Measurements from ENCODE around the gene ENHO.

DNA sequence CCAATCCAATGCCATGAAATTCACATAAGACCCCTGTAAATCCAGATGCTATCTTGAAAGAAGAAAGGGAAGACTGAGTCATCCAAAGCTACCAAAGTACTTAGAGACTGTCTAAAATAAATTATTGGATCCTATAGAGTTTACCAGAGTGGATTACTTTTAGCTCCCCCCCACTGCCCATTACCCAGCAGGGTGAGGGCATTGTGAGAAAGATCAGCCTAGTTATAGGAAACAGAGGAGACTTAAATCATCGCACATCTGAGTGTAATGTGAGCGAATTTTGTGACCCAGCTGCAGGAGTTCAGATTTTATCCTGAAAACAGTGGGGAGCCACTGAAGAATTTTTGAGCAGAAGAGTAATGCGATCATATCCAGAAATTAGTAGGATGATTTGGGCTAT is 1.6 kb upstream of the ENHO start:
- TF ChIP-seq, protein P1, sequence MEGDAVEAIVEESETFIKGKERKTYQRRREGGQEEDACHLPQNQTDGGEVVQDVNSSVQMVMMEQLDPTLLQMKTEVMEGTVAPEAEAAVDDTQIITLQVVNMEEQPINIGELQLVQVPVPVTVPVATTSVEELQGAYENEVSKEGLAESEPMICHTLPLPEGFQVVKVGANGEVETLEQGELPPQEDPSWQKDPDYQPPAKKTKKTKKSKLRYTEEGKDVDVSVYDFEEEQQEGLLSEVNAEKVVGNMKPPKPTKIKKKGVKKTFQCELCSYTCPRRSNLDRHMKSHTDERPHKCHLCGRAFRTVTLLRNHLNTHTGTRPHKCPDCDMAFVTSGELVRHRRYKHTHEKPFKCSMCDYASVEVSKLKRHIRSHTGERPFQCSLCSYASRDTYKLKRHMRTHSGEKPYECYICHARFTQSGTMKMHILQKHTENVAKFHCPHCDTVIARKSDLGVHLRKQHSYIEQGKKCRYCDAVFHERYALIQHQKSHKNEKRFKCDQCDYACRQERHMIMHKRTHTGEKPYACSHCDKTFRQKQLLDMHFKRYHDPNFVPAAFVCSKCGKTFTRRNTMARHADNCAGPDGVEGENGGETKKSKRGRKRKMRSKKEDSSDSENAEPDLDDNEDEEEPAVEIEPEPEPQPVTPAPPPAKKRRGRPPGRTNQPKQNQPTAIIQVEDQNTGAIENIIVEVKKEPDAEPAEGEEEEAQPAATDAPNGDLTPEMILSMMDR (IDR thresholded peaks at IDR 0.05; ENCODE audit: insufficient read depth, low read length, poor library complexity, severe bottlenecking): no peak
- no peak for TF ChIP-seq EZH2phosphoT487 (conservative IDR thresholded peaks at IDR 0.05; ENCODE audit: low read length)

Data from SU-DHL-6 (cell line).